GM21367 (cell line): ENCODE measurements around the gene MED16.
"Not testable (repeated sequence)": the region's sequence is repeated elsewhere in the genome, so short reads cannot be mapped to it uniquely, and the experiment has no call there.

Experiments
- ATAC-seq: cut with Tn5 transposase; IDR thresholded peaks from one replicate; pipeline ENCODE4 v1.9.1; 2021; ENCODE audit not compliant: unreplicated experiment

Gene MED16

DNA sequence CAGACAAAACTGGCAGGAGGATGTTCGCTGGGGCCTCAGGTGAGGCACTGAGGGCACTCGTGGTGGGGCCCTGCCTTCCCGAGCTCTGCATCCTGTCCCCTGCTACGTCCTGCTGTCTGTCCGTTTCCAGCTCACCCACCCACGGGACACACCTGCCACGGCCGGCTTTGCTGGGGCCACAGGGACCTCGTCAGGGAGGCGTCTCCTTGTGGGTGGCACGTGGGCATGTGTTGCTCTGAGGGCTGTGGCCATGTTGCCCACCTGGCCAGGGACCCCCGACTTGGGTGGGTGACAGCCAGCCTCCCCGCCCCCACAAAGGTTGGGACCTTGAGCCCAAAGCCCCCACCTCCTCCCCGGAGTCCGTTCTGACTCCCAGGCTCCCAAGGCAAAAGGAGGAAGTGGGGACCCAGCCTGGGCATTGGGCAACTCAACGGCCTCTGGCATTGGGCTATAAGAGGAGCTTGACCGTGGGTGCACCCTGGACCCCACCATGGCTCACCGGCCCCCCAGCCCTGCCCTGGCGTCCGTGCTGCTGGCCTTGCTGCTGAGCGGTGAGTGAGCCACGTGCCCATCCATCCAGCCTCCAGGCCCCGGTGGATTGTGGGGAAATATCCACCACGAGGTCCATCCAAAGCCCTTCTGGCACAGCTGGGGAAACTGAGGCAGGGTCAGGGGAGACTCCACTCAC lies 52.3 kb downstream of the MED16 start, which contains the start of gene PRTN3:
Gene PRTN3, plus strand, starts transcription at position 481 of the 688 bp plus-strand sequence. Its CDS starts 10 bp downstream, at position 491.
- ATAC-seq = no peak

DNA sequence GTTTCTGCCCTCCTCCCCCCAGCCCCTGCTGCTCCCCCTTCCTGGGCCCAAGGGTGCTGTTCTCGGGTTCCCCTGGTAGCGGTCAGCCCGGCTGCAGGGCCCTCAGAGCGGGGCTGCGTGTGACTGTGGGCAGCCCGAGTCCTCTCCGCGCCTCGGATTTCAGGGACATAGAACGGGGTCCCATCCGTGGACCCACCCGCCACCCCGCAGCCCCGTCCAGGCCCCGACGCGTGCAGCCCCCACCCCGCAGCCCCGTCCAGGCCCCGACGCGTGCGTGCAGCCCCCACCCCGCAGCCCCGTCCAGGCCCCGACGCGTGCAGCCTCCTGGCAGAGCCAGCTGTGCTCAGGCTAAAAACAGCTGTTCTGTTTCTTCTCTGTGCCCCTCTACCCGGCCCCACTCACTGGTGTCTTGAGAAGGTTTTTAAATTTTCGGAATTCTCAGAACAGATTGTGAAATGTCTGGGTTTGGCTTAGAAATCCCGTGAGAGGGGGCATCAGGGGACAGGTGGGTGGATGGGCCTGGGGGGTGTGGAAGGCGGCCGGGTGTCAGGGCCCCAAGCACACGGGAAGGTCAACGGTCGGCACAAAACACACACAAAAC lies 57.7 kb downstream of the MED16 start:
- ATAC-seq = no peak

DNA sequence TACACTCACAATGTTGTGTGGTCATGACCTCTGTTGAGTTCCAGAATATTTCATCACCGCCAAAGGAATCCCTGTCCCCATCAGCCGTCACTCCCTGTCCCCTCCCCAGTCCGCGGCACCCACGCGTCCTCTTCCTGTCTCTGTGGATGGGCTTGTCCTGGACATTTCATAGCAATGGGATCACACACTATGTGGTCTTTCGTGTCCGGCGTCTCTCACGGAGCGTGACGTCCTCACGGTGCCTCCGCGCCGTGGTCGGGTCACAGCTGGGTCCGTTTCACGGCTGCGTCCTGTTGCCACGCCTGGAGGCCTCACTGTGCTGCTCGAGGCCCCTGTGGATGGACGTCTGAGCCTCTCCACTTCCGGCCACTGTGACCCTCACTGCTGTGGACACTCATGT lies 58.8 kb downstream of the MED16 start:
- ATAC-seq = no peak

DNA sequence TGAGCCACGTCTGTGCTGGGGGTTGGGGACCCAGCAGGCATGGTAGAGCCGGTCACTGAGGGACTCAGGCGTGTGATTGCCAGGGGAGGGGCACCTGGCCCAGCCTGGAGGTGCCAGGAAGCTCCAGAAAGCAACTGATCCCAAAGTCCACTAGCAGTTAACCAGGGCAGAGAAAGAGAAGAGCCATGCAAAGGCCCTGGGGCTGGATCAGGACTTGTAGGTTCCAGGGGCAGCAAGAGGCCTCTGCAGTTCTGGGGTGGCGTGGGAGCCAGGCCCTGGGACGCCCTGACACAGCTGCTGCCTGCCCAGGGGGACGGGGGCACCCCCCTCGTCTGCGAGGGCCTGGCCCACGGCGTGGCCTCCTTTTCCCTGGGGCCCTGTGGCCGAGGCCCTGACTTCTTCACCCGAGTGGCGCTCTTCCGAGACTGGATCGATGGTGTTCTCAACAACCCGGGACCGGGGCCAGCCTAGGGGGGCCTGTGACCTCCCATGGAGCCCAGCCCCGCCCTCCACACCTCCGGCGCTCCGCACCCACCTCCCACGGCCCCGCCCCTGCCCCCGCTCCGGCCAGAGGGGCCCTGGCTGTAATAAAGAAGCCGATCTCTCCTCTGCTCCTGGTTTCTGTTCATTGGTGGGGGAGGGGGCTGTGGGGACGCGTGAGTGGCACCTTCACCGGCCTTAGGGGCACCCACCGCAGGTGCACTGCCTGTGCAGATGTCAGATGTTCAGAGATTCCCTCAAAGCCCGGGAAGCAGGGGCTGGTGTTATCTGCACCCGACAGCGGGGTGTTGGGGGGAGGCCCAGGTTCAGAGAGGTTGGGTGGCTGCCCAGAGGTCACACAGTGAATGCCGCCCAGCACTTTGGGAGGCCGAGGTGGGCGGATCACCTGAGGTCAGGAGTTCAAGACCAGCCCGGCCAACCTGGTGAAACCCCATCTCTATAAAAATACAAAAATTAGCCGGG lies 61.3 kb downstream of the MED16 start:
- ATAC-seq = no peak

DNA sequence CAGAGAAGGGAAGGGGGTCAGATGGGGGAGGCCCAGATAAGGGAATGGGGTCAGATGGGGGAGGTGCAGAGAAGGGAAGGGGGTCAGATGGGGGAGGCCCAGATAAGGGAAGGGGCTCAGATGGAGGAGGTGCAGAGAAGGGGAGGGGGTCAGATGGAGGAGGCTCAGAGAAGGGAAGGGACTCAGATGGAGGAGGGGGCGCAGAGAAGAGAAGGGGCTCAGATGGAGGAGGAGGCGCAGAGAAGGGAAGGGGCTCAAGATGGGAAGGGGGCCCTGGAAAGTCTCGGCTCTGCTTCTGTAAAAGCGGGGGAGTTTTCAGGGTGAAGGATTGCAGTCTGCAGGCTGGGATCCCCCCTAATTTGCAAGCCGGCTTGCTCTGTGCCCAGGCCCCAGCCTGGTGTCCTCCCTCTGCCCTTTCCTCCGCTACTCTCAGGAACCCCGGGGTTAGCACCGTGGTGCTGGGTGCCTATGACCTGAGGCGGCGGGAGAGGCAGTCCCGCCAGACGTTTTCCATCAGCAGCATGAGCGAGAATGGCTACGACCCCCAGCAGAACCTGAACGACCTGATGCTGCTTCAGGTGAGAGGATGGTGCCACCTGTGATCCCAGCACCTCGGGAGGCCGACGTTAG lies 63.7 kb downstream of the MED16 start:
- no peak for ATAC-seq

DNA sequence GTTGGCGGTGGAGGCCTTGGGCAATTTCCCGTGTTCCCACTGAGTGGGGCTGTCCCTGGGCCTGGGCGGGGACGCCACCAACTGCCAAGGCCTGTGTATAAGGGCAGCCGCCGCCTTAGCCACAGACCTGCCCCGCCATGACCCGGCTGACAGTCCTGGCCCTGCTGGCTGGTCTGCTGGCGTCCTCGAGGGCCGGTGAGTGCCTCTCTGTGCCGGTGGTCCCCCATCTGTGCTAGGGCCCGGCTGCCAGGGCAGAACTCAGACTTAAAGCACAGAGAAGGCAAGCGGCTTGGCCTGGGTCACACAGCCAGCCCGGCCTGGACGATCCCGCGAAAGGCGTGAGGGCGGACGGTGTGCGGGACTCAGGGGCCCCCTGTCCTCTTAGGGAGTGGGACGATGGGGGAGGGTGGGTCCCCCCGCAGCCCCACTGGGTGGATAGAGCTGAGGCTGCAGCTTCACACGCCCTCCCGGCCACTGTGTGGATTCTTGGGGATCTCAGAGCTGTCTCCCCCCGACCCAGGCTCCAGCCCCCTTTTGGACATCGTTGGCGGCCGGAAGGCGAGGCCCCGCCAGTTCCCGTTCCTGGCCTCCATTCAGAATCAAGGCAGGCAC lies 65.2 kb downstream of the MED16 start, which contains the start of gene AZU1:
Gene AZU1, plus strand, starts transcription at position 128 of the 612 bp plus-strand sequence. Its CDS starts 10 bp downstream, at position 138.
- ATAC-seq = no peak

DNA sequence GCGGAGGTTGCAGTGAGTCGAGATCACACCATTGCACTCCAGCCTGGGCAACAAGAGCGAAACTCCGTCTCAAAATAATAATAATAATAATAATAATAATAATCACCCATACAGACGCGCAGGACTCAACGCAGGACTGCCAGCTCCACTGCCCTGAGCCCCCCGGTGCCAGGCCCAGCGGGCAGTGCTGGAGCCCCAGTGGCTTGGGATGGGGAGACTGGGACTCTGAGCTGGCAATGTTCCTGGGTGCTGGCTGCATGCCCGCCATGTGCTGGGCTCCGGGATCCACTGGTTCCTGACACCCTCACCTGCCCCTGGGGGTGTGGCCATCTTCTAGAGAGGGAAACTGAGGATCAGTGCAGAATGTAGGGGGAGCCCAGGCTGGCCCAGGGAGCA lies 65.7 kb downstream of the MED16 start:
- ATAC-seq = no peak

DNA sequence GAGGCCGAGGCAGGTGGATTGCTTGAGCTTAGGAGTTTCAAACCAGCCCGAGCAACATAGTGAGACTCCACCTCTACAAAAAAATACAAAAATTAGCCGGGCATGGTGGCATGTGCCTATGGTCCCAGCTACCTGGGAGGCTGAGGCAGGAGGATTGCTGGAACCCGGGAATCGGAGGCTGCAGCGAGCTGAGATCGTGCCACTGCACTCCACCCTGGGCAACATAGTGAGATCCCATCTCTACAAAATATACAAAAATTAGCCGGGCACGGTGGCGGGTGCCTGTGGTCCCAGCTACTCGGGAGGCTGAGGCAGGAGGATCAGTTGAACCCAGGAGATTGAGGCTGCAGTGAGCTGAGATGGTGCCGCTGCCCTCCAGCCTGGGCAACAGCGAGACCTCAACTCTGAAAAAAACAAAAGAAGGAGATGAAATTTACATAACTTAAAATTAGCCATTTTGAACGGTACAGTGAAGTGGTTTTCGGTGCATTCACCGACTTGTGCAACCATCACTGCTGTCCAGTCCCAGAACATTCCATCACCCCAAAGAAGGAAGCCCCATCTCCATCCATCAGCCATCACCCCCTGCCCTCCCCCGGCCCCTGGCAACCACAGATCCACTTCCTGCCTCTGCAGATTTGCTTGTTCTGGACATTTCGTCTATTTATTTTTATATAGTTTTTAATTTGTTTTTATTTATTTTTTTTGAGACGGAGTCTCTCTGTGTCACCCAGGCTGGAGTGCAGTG lies 66.9 kb downstream of the MED16 start:
- ATAC-seq = no peak

DNA sequence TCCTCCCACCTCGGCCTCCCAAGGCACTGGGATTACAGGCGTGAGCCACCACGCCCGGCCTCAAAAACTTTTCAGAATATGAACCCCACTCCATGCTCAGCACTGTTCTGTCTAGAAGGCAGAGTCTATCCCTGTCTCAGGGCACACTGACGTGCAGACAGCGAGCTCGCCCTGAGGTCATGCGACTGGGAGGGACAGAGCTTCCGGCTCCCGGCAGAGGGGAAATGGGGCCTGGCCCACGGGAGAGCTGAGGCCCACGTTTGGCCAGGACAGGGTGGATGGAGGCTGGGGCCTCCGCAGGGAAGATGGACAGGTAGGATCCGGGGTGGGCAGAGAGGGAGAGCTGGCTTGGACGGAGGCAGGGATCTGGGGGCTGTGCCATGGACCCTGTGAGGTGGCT lies 68.1 kb downstream of the MED16 start:
- no peak for ATAC-seq

DNA sequence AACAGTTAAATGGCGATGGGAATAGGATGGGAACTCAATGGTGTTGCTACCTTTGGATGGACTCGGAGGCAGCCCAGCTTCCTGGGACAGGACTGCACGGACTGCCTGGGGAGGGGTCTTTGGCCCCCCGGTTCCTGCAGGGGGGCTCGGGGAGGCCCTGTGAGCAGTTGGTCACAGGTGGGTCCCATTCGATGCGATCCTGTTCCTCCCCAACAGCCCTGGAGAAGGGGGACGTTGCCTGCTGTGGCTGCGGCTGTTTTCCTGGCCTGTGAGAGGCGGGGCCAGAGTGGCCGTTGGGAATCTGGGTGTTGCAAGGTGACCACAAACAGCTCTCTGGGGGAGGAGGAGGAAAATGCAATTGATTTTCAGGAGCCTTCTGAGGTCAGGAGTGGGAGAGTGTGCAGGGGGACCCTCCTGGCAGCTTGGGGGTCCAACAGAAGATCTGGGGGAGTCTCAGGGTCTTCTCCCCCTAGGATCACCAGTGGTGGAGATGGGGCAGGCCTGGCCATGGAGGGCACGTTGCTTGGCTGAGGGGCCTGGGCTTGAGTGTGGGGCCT lies 69.3 kb downstream of the MED16 start:
- no peak for ATAC-seq

DNA sequence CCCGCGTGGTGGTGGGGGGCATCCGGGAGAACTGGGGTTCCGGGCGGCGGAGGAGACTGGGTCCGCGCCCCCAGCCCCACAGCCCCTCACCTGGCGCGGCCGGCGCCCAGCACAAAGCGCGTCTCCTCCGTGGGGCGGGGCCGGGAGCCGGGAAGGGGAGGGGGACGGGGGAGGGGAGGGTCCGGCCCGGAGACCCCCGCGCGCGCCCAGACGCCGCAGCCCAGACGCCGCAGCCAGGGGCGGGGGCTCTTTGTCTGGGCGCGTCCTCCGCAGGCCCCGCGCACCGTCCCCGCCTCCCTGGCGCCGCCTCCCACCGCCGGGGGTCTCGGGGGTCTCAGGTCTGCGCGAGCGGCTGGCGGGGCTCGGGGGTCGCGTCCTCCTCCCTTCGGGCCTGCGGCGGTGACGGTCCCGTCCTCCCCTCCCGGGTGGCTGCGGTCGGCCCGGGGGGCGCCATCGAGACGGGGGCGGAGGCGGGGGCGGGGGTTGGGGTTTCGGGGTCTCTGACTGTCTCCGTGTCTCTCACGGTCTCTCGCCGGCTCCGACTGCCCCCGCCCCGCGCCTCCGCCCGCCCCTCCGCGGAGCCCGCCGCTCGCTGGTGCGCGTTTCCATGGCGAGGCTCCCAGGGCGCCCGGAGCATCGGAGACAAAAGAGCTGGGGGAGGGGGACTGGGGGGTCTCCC lies 71.0 kb downstream of the MED16 start, which contains the start of gene PLPPR3:
Gene PLPPR3, minus strand, starts transcription at position 131 of the 679 bp plus-strand sequence. CDS start 396 bp downstream, outside the sequence.
- ATAC-seq = no peak

DNA sequence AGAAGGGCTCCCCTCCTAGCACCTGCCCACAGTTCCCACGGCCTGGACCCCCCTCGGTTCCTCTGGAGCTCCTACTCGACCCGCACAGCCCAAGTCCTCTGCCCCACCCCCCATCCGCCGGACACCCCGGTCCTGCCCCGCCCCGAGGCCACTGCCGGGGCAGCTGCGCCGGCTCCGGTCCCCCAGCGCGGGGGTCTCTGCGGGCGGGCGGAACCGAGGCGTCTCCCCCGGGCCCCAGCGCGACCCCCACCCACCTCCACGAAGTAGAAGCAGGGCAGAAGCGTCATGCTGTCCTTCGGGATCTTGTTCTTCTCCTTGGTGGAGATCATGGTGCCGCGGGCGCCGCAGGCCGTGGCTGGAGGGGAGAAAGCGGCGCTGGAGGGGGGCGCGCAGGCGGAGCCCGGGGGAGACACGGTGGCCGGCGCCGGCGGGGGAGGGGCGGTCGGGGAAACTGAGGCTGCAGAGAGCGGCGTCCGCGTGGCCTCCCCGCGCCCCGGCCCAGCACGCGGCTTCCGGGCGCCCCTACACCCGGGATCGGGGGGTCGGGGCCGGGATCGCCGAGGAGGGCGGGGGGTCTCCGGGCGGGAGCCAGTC lies 71.7 kb downstream of the MED16 start:
- no peak for ATAC-seq

DNA sequence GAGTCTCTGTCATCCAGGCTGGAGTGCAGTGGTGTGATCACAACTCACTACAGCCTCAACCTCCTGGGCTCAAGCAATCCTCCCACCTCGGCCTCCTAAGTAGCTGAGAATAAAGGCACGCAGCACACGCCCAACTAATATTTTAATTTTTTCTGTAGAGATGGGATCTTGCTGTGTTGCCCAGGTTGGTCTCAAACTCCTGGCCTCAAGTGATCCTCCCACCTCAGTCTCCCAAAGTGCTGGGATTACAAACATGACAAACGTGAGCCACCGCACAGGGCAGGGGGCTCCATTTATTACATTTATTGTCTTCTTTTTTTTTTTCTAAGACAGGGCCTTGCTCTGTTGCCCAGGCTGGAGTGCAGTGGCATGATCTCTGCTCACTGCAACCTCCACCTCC lies 72.8 kb downstream of the MED16 start:
- not testable (repeated sequence) for ATAC-seq
